Stimulated activated CD4-positive, alpha-beta T cell treated with anti-CD3 and anti-CD28 coated beads, Interleukin-4, amount 100 ng/mL, for 48 hours (primary cell): ENCODE results near the gene C8G.

ENCODE experiments used
- DNase-seq, 2 donors: peaks; one replicate each; pipeline ENCODE4 v3.0.0-alpha.2; 2020; ENCODE audit warnings: low read depth in 2 of 2

C8G gene

DNA sequence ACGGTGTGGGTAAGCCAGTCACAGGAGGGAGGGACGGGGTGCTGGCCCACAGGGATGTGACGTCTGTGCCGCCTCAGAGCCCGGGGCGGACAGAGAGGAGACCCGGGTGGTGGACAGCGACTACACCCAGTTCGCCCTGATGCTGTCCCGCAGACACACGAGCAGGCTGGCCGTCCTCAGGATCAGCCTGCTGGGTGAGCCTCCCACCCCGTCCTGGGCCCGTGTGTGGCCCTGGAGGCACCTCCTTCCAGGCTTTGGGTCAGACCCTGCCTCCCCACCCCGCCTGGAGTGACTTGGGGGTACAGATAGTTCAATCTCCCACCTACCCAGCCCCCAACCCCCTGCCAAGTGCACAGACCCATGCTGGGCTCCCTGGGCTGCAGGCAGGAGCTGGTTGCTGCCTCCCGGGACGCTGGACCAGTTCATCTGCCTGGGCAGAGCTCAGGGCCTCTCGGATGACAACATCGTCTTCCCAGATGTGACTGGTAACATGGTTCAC, 8.8 kb downstream of the C8G start:
- no peak for DNase-seq

- DNase-seq: no peak
These were observed 9.4 kb downstream of the C8G start for GRCh38 chr9:136954270-136955083.

- DNase-seq: no peak
These were observed 10.3 kb downstream of the C8G start for GRCh38 chr9:136955202-136955942.

DNA sequence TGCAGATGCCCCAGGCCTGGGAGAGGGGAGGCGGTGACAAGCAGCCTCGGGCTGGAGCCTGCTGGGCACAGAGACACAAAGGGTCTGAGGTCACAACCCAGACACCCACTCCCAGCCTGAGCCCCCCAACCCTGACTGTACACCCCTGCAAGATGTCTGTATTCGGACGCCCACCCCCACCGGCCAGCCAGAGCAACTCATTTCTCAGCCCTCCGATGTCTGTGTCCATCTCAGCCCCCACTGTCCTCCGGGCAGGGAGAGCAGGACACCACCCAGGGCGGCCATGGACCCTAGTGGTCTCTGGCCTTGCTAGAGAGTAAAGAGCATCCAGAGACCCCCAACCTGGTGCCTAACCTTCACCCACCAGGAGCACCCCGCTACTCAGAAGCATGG, 10.9 kb downstream of the C8G start:
- no peak for DNase-seq

DNA sequence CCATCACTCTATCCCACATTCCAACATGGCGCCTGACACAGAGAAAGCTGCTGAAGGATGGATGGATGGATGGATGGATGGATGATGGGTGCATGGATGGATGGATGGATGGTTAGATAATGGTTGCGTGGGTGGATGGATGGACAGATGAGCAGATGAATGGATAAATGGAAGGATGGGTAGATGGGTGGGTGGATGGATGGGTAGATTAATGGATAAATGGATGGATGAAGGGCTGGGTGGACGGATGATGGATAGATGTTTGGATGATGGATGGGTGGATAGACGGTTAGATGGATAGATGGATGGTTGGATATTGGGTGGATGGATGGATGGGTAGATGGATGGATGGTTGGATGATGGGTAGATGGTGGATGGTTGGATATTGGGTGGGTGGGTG, 11.6 kb downstream of the C8G start:
- DNase-seq: no peak

- DNase-seq: no peak
These were observed 12.4 kb downstream of the C8G start for GRCh38 chr9:136957461-136957860.

- DNase-seq: no peak
These were observed 12.9 kb downstream of the C8G start for GRCh38 chr9:136957901-136958300.

- DNase-seq: no peak
These were observed 13.4 kb downstream of the C8G start for GRCh38 chr9:136958473-136958872.

DNA sequence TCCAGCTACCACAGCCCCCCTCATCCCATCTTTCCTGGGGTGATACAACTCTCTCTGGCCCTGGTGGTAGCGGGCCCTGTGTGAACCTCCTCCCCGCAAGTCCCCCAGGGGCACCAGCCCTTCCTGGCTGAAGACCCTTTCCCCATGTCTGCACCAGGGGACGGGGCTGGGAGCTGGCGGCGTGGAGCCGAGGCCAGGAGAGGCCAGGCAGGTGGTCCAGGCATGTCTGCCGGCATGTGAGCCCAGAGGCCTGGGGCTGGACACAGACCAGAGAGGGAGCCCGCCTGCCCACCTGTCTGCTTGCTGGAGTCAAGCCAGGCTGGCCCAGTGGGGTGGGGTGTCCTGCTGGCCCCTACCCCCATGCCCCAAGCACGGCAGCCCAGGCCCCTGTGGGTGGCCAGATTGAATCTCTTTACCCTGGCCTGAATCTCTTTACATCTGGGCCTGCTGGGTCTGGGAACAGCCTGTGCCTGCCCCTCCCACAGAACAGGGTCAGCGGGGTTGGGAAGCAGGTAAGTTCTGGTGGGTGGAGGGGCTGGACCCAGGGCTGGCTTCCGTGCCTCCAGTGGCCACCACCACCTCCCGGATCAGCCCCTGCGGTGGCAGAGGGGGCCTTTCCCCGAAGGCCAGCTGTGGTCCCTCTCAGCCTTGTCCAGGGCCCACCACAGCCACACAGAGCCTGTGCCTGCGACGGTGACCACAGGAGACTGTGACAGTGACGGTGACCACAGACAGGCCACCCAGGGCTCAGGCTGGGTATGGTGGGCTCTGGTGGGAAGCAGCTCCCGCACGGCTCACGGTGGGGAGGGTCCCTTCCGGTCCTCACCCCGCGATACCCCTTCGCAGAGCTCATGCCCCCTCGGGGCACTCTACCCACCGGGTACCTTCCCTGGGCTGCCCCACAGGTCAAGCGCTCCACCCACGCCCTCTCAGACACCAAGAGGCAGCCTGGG, 14.1 kb downstream of the C8G start:
- DNase-seq: no peak

GRCh38 chr9:136960212-136960937, 15.3 kb downstream of the C8G start:
- no peak for DNase-seq

DNA sequence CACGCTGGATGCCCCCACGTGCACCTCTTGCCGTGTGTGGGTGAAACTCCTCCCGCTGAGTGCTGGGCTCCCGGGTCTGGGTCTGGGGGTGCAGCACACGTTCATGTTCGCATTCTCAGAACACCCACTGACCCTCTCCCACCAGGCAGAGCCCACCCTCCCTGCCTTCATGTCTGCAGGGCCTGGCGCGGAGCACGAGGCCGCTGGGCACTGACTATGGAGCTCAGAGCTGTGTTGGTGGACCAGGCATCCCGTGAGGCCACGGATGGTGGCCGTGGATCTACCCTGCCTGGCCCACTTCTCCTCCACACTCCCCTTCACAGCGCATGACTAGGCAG, 15.9 kb downstream of the C8G start:
- no peak for DNase-seq

- no peak for DNase-seq
These were observed 16.4 kb downstream of the C8G start for GRCh38 chr9:136961279-136962065.

DNA sequence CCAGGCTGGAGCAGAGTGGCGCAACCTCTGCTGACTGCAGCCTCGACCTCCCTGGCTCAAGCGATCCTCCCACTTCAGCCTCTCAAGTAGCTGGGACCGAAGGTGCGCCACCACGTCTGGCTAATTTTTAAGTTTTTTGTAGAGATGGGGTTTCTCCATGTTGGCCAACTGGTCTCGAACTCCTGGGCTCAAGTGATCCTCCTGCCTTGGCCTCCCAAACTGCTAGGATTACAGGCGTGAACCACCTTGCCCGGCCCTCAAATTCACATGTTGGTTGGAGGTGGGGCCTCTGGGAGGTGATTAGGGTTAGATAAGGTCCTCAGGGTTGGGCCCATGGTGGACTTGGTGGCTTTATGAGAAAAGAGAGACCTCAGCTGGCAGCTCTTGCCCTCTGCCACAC, 17.1 kb downstream of the C8G start:
- no peak for DNase-seq

DNA sequence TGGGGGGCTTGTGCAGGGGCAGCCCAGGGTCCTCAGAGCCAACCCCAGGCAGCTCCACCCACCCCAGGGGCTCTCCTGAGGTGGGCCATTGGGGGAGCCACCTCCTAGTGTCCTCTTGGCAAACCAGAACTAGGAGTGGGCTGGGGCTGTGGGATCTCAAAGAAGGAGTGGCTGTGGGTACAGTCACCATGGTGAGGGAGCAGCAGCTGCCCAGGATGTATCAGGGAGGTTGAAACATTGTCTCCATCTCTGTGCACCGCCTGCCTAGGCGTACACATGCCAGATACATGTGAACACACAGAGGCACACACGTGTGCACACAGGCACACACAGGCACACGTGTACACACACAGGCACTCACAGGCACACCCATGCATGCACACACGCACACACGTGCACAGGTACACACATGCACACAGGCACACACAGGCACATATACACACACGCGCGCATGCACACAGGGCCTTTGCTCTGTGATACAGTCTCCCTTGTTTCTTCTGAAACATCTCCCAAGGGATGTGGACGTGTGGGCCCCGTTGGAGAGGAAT, 17.7 kb downstream of the C8G start:
- DNase-seq: no peak

DNA sequence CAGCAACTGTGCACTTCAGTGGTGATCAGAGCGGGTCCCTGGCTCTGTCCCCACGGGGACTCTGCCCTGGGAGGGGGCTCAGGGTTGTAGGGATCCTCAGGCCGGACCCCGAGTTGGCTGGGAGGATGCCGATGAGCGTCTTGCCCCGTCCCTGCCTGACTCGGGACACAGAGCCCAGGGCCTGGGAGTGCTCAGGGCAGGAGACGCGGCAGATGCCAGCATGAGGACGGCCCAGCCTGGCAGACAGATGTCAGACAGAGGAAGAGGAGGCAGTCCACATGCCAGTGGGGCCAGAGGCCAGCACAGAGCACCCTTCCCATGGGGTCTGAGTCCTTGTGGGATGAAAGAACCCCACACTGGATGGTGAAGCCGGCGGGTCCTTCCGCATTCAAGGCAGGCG, 18.3 kb downstream of the C8G start:
- DNase-seq: no peak

DNA sequence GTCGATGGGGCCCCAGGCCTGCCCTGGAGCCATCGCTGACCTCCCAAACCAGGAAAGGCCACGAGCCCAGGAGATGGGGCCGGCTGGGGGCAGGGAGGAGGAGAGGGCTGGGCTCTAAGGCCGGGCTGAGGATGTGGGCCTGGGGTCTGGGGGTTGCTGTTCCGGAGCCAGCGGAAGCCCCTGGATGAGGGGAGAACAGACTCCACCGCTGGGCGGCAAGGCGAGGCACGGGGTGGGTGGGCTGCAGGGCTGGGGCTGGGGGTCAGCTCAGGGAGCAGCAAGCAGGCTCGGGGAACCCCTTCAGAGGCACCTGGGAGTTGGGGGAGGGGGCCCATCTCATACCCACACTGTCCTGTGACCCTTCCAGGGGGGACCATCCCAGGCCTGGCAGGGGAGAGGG, 18.7 kb downstream of the C8G start:
- DNase-seq: no peak

DNA sequence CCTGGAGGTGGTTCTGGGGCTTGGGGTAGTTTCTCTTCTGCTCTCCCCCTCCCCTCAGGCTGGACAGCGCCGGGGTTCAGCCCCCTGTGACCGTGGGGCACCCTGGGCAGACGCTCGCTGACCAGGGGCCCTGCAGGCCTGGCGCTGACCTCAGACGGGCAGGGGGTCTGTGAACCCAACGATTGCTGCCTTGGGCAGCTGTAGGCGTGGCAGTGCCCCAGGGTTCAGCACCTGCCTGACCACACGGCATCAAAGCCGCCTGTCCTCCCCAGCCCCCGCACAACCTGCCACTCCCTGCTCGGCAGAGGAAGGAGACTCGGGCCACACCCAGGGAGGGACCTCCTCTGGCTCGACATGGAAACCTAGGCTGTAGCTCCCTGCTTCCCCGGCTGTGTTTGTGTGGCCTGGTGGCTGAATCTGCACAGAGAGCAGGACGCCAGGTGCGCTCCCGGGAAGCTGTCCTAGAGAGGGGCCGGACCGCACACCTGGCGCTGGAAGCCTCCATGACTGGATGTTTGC, 19.2 kb downstream of the C8G start:
- no peak for DNase-seq

DNA sequence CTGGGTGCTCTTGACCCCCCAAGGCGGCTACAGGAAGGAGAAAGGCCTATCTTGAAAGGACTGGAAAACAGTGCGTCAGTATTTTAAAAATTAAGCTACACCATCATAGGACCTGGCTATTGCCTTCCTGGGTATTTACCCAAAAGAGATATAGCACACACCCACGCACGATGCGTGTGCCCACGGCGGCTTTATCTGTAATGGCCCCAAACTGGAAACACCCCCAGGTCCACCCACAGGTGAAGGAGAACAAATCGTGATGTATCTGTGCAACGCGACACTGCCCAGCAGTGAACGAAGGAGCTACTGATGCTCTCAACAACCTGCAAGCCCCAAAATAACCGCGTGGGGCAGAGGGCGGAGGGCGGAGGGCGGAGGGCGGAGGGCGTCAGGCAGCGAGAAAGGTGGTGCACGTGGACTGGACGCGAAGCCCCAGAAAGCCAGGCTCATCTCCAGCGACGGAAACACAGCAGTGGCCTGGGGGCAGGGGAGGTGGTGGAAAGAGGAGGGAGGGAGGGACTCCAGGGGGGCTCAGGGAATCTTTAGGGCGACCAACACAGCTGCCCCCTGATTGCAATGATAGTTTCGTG, 19.9 kb downstream of the C8G start:
- no peak for DNase-seq

GRCh38 chr9:136965771-136966484, 20.9 kb downstream of the C8G start:
- no peak for DNase-seq
